HG02610 (cell line): ENCODE results near the gene KIF16B.
"Not testable (repeated sequence)": the region's sequence is repeated elsewhere in the genome, so short reads cannot be mapped to it uniquely, and the experiment has no call there.

Source experiments
- ATAC-seq: cut with Tn5 transposase; IDR thresholded peaks from one replicate; pipeline ENCODE4 v1.9.1; 2021; ENCODE audit warnings: mild to moderate bottlenecking, moderate library complexity; ENCODE audit not compliant: unreplicated experiment

KIF16B gene

GRCh38 chr20:16267526-16267925 is 305.7 kb downstream of the KIF16B start:
- no peak for ATAC-seq

DNA sequence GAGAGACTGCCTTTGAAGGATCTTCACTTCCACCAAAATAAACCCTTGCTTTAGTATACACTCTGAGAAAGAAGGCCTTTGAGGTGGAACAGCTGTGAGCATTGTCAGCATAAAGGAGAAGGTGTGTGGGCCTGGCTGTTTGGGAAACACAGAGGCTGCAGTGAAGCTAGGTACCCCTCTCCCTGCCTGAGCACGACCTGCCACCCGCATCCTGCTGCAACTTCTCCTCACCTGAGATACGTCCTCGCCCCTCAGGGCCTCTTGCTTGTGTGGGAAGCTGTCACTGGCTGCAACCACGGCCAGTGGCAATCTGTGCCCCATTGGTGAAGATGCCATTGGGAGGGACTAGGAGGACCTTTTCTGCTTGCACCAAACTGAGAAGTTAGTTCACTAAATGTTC is 307.9 kb downstream of the KIF16B start:
- ATAC-seq = no peak

GRCh38 chr20:16263582-16263981 is 309.7 kb downstream of the KIF16B start:
- ATAC-seq = no peak

DNA sequence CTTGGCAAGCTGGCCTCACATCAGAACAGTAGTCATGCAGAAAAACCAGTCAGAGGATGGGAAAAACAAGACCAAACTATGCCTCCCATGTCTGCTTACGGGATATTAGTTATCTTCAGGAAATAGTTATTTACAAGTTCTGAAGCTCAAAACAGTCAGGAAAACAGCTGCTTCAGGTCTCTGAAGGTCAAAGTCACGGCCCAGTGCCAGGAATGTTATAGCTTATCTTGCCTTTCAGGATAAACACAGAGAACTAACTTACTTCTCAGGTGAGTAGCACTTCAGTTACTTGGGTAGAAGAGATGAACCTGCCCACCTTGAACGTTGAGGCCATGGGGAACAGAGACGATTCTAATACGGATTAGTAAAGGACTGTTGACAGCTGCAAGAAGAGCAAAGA is 310.7 kb downstream of the KIF16B start:
- no peak for ATAC-seq

DNA sequence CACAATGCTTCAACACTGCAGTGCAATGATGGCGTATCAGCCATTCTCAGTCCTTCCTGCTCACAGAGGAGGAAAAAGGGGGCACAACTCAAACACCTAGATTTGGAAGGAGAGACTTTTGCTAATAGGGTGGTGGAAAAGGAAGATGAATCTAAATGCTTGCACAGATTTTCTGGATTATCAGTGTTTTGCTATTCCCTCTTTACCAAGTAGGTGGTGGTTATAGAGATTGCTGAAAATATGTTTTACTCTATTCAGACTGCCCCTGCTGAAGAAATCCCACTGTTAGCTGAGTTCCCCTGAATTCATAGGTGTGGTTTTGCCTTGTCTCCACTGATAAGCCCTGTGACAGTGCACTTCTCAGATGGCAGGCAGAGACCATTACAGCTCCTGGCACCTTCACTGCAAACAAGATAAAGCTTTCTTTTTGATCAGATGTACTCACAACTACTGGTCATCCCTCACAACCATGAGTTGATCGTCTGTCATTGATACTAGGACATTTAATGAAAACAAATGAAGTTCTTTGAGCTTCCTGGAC is 311.4 kb downstream of the KIF16B start:
- ATAC-seq = no peak

DNA sequence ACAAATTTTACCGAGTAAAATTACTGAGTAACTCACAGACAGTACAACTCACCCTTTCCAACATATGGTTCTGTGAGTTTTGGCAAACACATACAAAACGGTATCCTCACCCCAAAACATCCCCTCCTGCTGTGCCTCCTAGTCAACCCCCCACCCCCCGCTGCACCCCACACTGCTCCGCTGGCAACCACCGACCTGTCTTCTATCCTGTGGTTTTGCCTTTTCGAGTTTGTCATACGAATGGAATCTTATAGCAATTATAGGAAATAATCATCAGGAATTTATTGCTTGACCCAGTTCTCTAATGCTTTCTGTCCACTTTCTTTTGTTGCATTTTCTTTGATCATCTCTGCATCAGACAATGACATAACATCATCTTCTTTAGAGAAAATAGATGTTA is 312.3 kb downstream of the KIF16B start:
- no peak for ATAC-seq

GRCh38 chr20:16260133-16260532 is 313.1 kb downstream of the KIF16B start:
- not testable (repeated sequence) for ATAC-seq

- no peak for ATAC-seq
Measured at GRCh38 chr20:16258766-16259165, 314.5 kb downstream of the KIF16B start.

GRCh38 chr20:16257813-16258430 is 315.3 kb downstream of the KIF16B start:
- ATAC-seq = no peak

DNA sequence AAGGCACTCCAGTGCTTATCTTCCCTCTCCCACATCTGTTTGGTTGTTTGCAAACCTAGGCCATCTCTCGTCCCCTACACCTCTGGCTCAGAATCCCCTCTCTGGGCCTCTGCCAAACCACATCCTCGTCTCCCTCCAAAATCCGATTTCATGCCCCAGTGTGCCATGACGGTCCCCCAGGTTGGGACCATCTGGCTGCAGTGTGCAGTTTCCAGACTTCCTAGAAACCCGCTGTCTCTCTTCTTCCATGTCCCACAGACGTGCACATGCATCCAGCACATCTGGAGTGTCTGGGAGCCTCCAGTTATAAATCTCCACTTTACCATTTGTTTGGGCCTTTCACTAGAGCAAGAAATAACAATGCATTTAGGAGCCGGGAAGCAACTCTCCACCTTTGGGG is 316.2 kb downstream of the KIF16B start:
- ATAC-seq = no peak

- ATAC-seq = no peak
Measured at GRCh38 chr20:16246870-16247269, 326.4 kb downstream of the KIF16B start.

DNA sequence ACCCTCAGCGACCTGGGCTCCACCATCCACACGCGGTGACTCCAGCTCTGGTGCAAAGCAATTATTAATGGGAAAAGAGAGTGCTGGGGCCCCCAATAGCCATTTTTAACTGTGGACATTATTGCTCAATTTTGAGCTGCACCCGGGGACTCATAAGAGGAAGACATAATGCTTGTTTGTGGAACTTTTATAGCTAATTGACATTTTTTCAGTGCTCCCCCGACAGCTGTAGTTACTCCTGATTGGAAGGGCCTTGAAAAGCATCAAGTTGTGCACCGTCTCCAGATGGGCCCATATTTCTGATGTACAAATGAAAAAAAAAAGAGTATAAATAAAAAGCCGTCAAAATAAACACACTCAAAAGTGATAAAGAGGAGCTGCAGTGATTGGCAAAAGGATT is 327.0 kb downstream of the KIF16B start:
- no peak for ATAC-seq

DNA sequence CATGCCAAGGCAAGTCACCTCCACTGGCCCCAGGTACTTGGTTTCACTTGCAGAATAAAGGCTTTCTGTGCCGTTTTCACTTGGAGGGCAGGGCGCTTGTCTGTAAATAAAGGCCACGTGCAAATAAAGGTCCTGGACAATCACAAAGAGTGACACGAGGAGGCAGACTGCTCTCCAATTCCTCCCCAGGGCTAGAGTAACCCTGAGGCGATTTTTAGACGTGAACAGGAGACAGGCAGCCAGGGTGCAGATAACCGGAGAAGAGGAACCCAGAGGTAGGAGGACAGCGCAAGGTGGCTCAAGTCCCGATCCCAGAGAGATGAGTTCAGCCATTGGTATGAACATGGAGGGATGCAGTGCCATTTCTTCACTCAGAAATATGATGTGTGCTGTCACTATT is 327.4 kb downstream of the KIF16B start:
- ATAC-seq = no peak

DNA sequence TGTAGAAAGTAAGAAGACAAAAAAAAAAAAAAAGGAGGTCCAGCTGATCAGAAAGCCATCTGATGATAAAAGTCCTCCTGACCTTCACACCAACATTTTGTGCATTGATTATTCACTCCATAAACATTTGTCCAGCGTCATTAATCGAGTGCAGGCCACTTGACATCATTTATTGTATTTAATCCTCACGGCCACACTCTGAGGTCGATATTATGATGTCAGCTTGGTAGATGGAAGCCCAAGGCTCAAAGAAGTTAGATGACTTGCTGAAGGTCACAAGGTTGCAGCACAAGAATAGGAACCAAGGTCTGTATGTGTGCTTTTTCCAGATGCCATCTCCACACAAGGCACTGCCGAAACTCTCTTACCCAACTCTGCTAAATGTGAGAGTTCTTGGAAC is 328.4 kb downstream of the KIF16B start:
- no peak for ATAC-seq

GRCh38 chr20:16243470-16243869 is 329.8 kb downstream of the KIF16B start:
- no peak for ATAC-seq

- no peak for ATAC-seq
Measured at GRCh38 chr20:16241911-16242310, 331.3 kb downstream of the KIF16B start.

- ATAC-seq = no peak
Measured at GRCh38 chr20:16240355-16240754, 332.9 kb downstream of the KIF16B start.

DNA sequence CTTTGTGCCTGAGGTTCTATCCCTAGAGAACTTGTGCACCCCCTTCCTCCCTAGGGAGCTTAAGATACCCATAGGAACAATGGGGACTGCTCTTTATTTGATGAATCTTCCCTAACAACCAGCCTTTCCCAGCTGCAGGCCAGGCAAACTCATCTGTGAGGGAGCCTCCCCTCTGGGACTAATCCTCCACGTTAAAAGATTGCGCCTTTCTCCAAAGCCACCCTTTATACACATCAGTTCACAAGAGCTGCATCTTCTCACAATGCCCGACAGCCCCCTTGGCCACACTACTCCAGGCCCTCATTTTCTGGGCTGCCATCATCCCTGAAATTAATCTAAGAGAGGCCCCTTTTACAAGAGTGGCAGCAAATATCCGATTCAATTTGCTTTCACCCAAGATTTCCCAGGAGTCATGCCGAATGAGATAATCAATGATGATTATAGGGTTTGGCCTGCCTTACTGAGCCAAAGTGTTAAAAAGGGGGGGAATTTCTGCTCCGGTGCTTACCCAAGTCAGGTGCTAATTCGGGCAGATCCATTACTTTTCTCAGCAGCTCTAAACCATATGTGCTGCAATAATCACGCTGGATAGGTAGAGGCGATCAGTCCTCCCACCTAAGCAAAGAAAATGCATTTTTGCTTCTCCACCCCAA is 336.5 kb downstream of the KIF16B start:
- ATAC-seq = no peak

- no peak for ATAC-seq
Measured at GRCh38 chr20:16230402-16230801, 342.8 kb downstream of the KIF16B start.

DNA sequence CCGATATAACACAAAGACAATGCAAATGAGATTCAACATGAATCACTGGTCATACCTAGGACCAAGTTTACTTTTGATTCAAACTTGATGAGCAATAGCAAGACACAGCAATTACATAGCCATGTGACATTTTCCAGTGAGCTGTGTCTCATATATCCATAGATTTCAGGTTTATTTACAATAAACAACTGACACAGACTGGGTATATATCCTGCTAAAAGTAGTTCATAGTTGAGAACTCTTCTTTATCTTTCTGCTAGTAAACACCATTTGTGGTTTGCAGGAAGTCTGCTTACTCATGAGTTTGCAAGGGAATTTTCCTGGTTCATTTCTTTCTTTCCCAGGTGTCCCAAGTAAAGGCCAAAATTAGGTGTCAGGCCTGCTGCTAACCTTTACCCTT is 343.4 kb downstream of the KIF16B start:
- ATAC-seq = no peak

GRCh38 chr20:16228722-16229121 is 344.5 kb downstream of the KIF16B start:
- no peak for ATAC-seq

DNA sequence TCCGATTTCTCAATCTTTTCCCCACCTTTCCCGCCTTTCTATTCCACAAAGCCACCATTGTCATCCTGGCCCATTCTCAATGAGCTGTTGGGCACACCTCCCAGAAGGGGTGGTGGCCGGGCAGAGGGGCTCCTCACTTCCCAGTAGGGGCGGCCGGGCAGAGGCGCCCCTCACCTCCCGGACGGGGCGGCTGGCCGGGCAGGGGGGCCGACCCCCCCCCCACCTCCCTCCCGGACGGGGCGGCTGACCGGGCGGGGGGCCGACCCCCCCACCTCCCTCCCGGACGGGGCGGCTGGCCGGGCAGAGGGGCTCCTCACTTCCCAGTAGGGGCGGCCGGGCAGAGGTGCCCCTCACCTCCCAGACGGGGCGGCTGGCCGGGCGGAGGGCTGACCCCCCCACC is 346.3 kb downstream of the KIF16B start:
- ATAC-seq = not testable (repeated sequence)

DNA sequence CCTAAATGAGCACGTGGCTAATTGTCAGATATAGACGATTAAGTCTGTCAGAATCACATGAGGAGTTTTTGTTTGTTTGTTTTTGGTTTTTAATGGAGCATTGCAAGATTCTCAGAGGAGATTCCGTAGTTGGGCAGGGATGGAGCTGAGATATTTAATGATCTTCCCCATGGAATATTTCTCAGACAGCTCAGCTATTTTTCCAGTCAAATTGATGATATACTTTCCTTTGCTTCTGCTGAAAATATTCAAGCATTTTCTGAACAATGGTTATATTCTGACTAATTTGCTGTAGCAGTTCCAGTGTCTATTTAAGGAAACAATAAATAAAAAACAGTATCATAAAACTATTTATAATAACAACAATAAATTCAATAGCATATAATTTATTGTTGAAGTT is 348.4 kb downstream of the KIF16B start:
- no peak for ATAC-seq
